Naive thymus-derived CD4-positive, alpha-beta T cell (primary cell): Measurements from ENCODE around the gene PLIN5. TPM values are rescaled to one million over a fixed set of nuclear protein-coding genes. Genes with fewer than 3 reads are reported as not detected.

Source experiments
- ATAC-seq: fragments of 150-1000 bp; cut with Tn5 transposase; 2 replicates; pipeline ENCODE4 v1.10.0; 2021; ENCODE audit warnings: mild to moderate bottlenecking, moderate library complexity
- CTCF ChIA-PET: fragments of 350-600 bp; sonication (Branson Sonifier 250); formaldehyde crosslinking; loops from one replicate; lab custom pipeline; 2021; ENCODE audit warnings: antibody characterized with exemption; lab: Charles Lee
- POLR2A ChIA-PET: fragments of 350-600 bp; sonication (Branson Sonifier 250); formaldehyde crosslinking; loops from one replicate; lab custom pipeline; 2021; ENCODE audit warnings: antibody characterized with exemption, inconsistent platforms; lab: Charles Lee
- DNase-seq, 9 donors: peaks; one replicate each; pipeline versions ENCODE4 v3.0.0 to v3.0.0-alpha.2; 2020 to 2022; ENCODE audit warnings: mixed read lengths in 1 of 9
- H3K27ac ChIP-seq: one replicate; pipeline ENCODE4 v1.7.0; 2013; ENCODE audit warnings: mild to moderate bottlenecking, low read depth, low read length, moderate library complexity
- H3K27me3 ChIP-seq, 2 donors: one replicate each; pipeline ENCODE4 v1.7.0; 2013; ENCODE audit warnings: low read length in 2 of 2, mild to moderate bottlenecking in 2 of 2, moderate library complexity in 2 of 2; ENCODE audit not compliant: control insufficient read depth in 2 of 2, insufficient read depth in 2 of 2
- H3K36me3 ChIP-seq, 3 experiments: 1 replicate in 2 of 3; 2 replicates in 1 of 3; pipeline ENCODE4 v1.7.0; 2013; ENCODE audit warnings: low read length in 3 of 3, mild to moderate bottlenecking in 3 of 3, moderate library complexity in 1 of 3; ENCODE audit not compliant: insufficient read depth in 3 of 3, control insufficient read depth in 2 of 3
- H3K4me1 ChIP-seq, 2 donors: one replicate each; pipeline ENCODE4 v1.7.0; 2013; ENCODE audit warnings: low read length in 2 of 2, mild to moderate bottlenecking in 2 of 2, moderate library complexity in 1 of 2; ENCODE audit not compliant: control insufficient read depth in 2 of 2, insufficient read depth in 2 of 2
- H3K4me3 ChIP-seq: 2 replicates; pipeline ENCODE4 v1.7.0; 2013; ENCODE audit warnings: mild to moderate bottlenecking, low read length
- H3K9me3 ChIP-seq, 3 experiments: 1 replicate in 2 of 3; 2 replicates in 1 of 3; pipeline ENCODE4 v1.7.0; 2013; ENCODE audit warnings: low read length in 3 of 3; ENCODE audit not compliant: control insufficient read depth in 2 of 3
- H3K27ac Mint-ChIP-seq, 9 donors: one replicate each; pipeline ENCODE4 v1.8.0; 2020 to 2022; ENCODE audit warnings: mixed read lengths in 9 of 9, mild to moderate bottlenecking in 8 of 9, moderate library complexity in 5 of 9, inconsistent platforms in 2 of 9
- H3K27me3 Mint-ChIP-seq, 5 donors: one replicate each; pipeline ENCODE4 v1.8.0; 2021 to 2022; ENCODE audit warnings: mixed read lengths in 5 of 5, mild to moderate bottlenecking in 1 of 5
- H3K36me3 Mint-ChIP-seq, 5 donors: one replicate each; pipeline ENCODE4 v1.8.0; 2020 to 2022; ENCODE audit warnings: mixed read lengths in 5 of 5, mild to moderate bottlenecking in 3 of 5, inconsistent platforms in 1 of 5
- H3K4me1 Mint-ChIP-seq, 7 donors: one replicate each; pipeline ENCODE4 v1.8.0; 2020 to 2022; ENCODE audit warnings: mixed read lengths in 7 of 7, mild to moderate bottlenecking in 3 of 7, inconsistent platforms in 1 of 7
- H3K4me3 Mint-ChIP-seq, 10 donors: one replicate each; pipeline ENCODE4 v1.8.0; 2020 to 2022; ENCODE audit warnings: mild to moderate bottlenecking in 10 of 10, mixed read lengths in 10 of 10, moderate library complexity in 6 of 10, inconsistent platforms in 2 of 10
- H3K9me3 Mint-ChIP-seq, 11 donors: one replicate each; pipeline ENCODE4 v1.8.0; 2020 to 2022; ENCODE audit warnings: mixed read lengths in 11 of 11, mild to moderate bottlenecking in 4 of 11, inconsistent platforms in 1 of 11, moderate library complexity in 1 of 11
- intact Hi-C, 2 donors: fragments of 100-400 bp; cut with micrococcal nuclease; formaldehyde crosslinking; loops; one replicate each; pipeline ENCODE4 v1.15.1; 2023
- polyA plus RNA-seq, 2 donors: library from polyadenylated mRNA; unstranded; fragments of 300-500 nt; fragmentation: Illumina TruSeq; gene quantifications; one replicate each; pipeline ENCODE4 v1.2.3, GENCODE V29; 2021
- total RNA-seq, 6 experiments: library from RNA in 5 of 6; stranded (reverse) in 5 of 6; gene quantifications; 1 replicate in 5 of 6; 2 replicates in 1 of 6; pipeline ENCODE4 v1.2.3 and lab custom pipeline; 2021 to 2026

Gene PLIN5
- total and polyA plus RNA-seq, 7 experiments from 2014 or later, result 0.24 to 1.9 (median 1.1) TPM; not detected in 1

GRCh38 chr19:4517451-4518057 lies 17.5 kb downstream of the PLIN5 start:
- intact Hi-C loops, result no loop called here
- ChIA-PET POLR2A (no interaction called here), CTCF (no interaction called here)
- Histone ChIP-seq H3K4me1 (no peaks in the 10 kb centered on the region), H3K27ac (no peak overlapping the region), H3K9me3 (no peaks in the 10 kb centered on the region), H3K4me3 (no peak overlapping the region), H3K36me3 (no peaks in the 10 kb centered on the region), H3K27me3 (no peaks in the 10 kb centered on the region)
- DNase-seq (no peak), ATAC-seq (no peak)
- Mint-ChIP-seq H3K27ac (no peak overlapping the region), H3K4me3 (no peak overlapping the region), H3K27me3 (peaks cover 0 to 5% (median 0%) of the 10 kb centered on the region in 5 donors), H3K9me3 (no peaks in the 10 kb centered on the region), H3K36me3 (no peaks in the 10 kb centered on the region), H3K4me1 (peaks cover 0 to 2% (median 0%) of the 10 kb centered on the region in 7 donors)

GRCh38 chr19:4516939-4517300 lies 18.1 kb downstream of the PLIN5 start:
- ChIA-PET POLR2A (no interaction called here), CTCF (interaction anchor here (1.2 kb wide), 1 partner anchor 8 kb away, joined by 5 read pairs; no protein-coding TSS in a partner anchor)
- H3K4me3 Mint-ChIP-seq, result no peak overlapping the region
- ATAC-seq (no peak), DNase-seq (no peak)
- H3K4me1 Mint-ChIP-seq, result peaks cover 0 to 2% (median 0%) of the 10 kb centered on the region in 7 donors
- Histone ChIP-seq H3K27ac (no peak overlapping the region), H3K4me3 (no peak overlapping the region), H3K4me1 (no peaks in the 10 kb centered on the region), H3K36me3 (no peaks in the 10 kb centered on the region), H3K9me3 (no peaks in the 10 kb centered on the region), H3K27me3 (no peaks in the 10 kb centered on the region)
- H3K36me3 Mint-ChIP-seq, result no peaks in the 10 kb centered on the region
- no peak overlapping the region for H3K27ac Mint-ChIP-seq
- intact Hi-C loops, result no loop called here
- no peaks in the 10 kb centered on the region for H3K9me3 Mint-ChIP-seq
- peaks cover 0 to 5% (median 0%) of the 10 kb centered on the region in 5 donors for H3K27me3 Mint-ChIP-seq

- Mint-ChIP-seq H3K36me3 (no peaks in the 10 kb centered on the region), H3K9me3 (no peaks in the 10 kb centered on the region), H3K27ac (no peak overlapping the region), H3K4me3 (no peak overlapping the region), H3K4me1 (peaks cover 0 to 2% (median 0%) of the 10 kb centered on the region in 7 donors), H3K27me3 (peaks cover 0 to 5% (median 0%) of the 10 kb centered on the region in 5 donors)
- Histone ChIP-seq H3K9me3 (no peaks in the 10 kb centered on the region), H3K4me3 (no peak overlapping the region), H3K4me1 (no peaks in the 10 kb centered on the region), H3K27me3 (no peaks in the 10 kb centered on the region), H3K36me3 (no peaks in the 10 kb centered on the region), H3K27ac (no peak overlapping the region)
- intact Hi-C loops, result no loop called here
- ChIA-PET CTCF (interaction anchor here (1.2 kb wide), 1 partner anchor 9 kb away, joined by 5 read pairs; no protein-coding TSS in a partner anchor), POLR2A (no interaction called here)
- DNase-seq (no peak), ATAC-seq (no peak)
Measured at GRCh38 chr19:4516199-4516938, 18.7 kb downstream of the PLIN5 start.

- DNase-seq (no peak), ATAC-seq (no peak)
- Histone ChIP-seq H3K4me1 (no peaks in the 10 kb centered on the region), H3K36me3 (no peaks in the 10 kb centered on the region), H3K27ac (no peak overlapping the region), H3K9me3 (no peaks in the 10 kb centered on the region), H3K27me3 (no peaks in the 10 kb centered on the region), H3K4me3 (no peak overlapping the region)
- no peaks in the 10 kb centered on the region for H3K36me3 Mint-ChIP-seq
- no peak overlapping the region for H3K4me3 Mint-ChIP-seq
- CTCF ChIA-PET, result no interaction called here
- H3K4me1 Mint-ChIP-seq, result peaks cover 0 to 2% (median 0%) of the 10 kb centered on the region in 7 donors
- POLR2A ChIA-PET, result no interaction called here
- no peaks in the 10 kb centered on the region for H3K9me3 Mint-ChIP-seq
- intact Hi-C loops, result no loop called here
- no peak overlapping the region for H3K27ac Mint-ChIP-seq
- H3K27me3 Mint-ChIP-seq, result peaks cover 0 to 5% (median 0%) of the 10 kb centered on the region in 5 donors
Measured at GRCh38 chr19:4515732-4516131, 19.3 kb downstream of the PLIN5 start.

- ChIA-PET POLR2A (no interaction called here), CTCF (no interaction called here)
- no peak for ATAC-seq
- H3K36me3 ChIP-seq, result no peaks in the 10 kb centered on the region
- H3K27ac Mint-ChIP-seq, result no peak overlapping the region
- no peak overlapping the region for H3K4me3 ChIP-seq
- DNase-seq, result no peak
- intact Hi-C loops, result no loop called here
- H3K36me3 Mint-ChIP-seq, result no peaks in the 10 kb centered on the region
- no peak overlapping the region for H3K4me3 Mint-ChIP-seq
- H3K4me1 Mint-ChIP-seq, result no peaks in the 10 kb centered on the region
- H3K4me1 ChIP-seq, result no peaks in the 10 kb centered on the region
- H3K27ac ChIP-seq, result no peak overlapping the region
- no peaks in the 10 kb centered on the region for H3K27me3 ChIP-seq
- H3K27me3 Mint-ChIP-seq, result no peaks in the 10 kb centered on the region
- H3K9me3 Mint-ChIP-seq, result no peaks in the 10 kb centered on the region
- no peaks in the 10 kb centered on the region for H3K9me3 ChIP-seq
Measured at GRCh38 chr19:4513248-4513647, 21.8 kb downstream of the PLIN5 start.

- Mint-ChIP-seq H3K4me3 (no peak overlapping the region), H3K36me3 (no peaks in the 10 kb centered on the region), H3K27me3 (no peaks in the 10 kb centered on the region), H3K4me1 (no peaks in the 10 kb centered on the region), H3K9me3 (no peaks in the 10 kb centered on the region), H3K27ac (no peak overlapping the region)
- H3K27ac ChIP-seq, result no peak overlapping the region
- H3K27me3 ChIP-seq, result no peaks in the 10 kb centered on the region
- H3K4me1 ChIP-seq, result no peaks in the 10 kb centered on the region
- no peaks in the 10 kb centered on the region for H3K36me3 ChIP-seq
- DNase-seq (no peak), ATAC-seq (no peak)
- ChIA-PET CTCF (no interaction called here), POLR2A (no interaction called here)
- intact Hi-C loops, result no loop called here
- no peak overlapping the region for H3K4me3 ChIP-seq
- no peaks in the 10 kb centered on the region for H3K9me3 ChIP-seq
Measured at GRCh38 chr19:4512070-4512469, 23.0 kb downstream of the PLIN5 start.
